HCT116 (cell line): ENCODE measurements around the gene ABHD2.

Experiments
- ZFX ChIP-seq: fragments of 450-650 bp; IDR thresholded peaks from 2 replicates; pipeline ENCODE4 v1.6.1; 2017
- TF ChIP-seq, protein P1 (sequence below), 3 experiments: fragments of 200-600 bp in 1 of 3; sonication (generic) in 1 of 3; IDR thresholded peaks in 2 of 3; conservative IDR thresholded peaks in 1 of 3; 2 replicates each; pipeline ENCODE4 v1.5.1; 2012 to 2017; ENCODE audit warnings: low read depth in 2 of 3, low read length in 2 of 3, antibody characterized with exemption in 1 of 3, borderline replicate concordance in 1 of 3, control low read depth in 1 of 3, mild to moderate bottlenecking in 1 of 3, mixed read lengths in 1 of 3, mixed run types in 1 of 3, moderate library complexity in 1 of 3; ENCODE audit not compliant: insufficient read depth in 1 of 3

DNA sequence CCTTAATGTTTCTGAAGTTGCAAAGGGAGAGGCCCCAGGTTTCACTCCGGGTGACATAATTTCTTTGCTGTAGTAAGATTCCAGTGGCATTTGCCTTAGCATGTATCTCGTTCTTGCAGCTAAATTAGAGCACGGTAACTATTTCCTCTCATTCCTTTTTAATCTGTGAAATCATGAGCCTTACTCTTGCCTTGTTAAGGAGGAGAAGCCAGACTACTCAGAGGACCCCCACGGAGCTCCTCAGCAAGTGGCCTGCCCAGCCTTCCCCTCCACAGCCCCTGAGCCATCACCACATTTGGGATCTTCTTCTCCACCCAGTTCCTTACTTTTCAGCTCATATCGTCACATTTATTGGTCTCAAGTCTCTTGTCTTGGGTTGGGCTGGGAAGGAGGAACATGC is 54.2 kb downstream of the ABHD2 start:
- no peak for TF ChIP-seq ZFX
- TF ChIP-seq, protein P1, sequence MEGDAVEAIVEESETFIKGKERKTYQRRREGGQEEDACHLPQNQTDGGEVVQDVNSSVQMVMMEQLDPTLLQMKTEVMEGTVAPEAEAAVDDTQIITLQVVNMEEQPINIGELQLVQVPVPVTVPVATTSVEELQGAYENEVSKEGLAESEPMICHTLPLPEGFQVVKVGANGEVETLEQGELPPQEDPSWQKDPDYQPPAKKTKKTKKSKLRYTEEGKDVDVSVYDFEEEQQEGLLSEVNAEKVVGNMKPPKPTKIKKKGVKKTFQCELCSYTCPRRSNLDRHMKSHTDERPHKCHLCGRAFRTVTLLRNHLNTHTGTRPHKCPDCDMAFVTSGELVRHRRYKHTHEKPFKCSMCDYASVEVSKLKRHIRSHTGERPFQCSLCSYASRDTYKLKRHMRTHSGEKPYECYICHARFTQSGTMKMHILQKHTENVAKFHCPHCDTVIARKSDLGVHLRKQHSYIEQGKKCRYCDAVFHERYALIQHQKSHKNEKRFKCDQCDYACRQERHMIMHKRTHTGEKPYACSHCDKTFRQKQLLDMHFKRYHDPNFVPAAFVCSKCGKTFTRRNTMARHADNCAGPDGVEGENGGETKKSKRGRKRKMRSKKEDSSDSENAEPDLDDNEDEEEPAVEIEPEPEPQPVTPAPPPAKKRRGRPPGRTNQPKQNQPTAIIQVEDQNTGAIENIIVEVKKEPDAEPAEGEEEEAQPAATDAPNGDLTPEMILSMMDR (IDR thresholded peaks at IDR 0.05 in 2 of 3, conservative IDR thresholded peaks at IDR 0.05 in 1 of 3; ENCODE audit: borderline replicate concordance in 1 of 3, insufficient read depth in 1 of 3, low read depth in 2 of 3, low read length in 2 of 3), result no peak
